KMS-11 (cell line): ENCODE data around the gene RAB19.
"Not testable (repeated sequence)": the region's sequence is repeated elsewhere in the genome, so short reads cannot be mapped to it uniquely, and the experiment has no call there.

Experiments used
- H2AFZ ChIP-seq: fragments of 200-600 bp; sonication (generic); 2 replicates; pipeline ENCODE4 v1.6.1; 2016; ENCODE audit warnings: antibody characterized with exemption, mixed run types, low read depth
- H3K27ac ChIP-seq: fragments of 200-600 bp; sonication (generic); 2 replicates; pipeline ENCODE4 v1.6.1; 2016; ENCODE audit warnings: mild to moderate bottlenecking, mixed run types
- H3K27me3 ChIP-seq: fragments of 200-600 bp; sonication (generic); 2 replicates; pipeline ENCODE4 v1.6.1; 2017; ENCODE audit warnings: mild to moderate bottlenecking, low read depth, mixed run types, moderate library complexity; ENCODE audit not compliant: insufficient read depth
- H3K36me3 ChIP-seq: fragments of 200-600 bp; sonication (generic); 2 replicates; pipeline ENCODE4 v1.6.1; 2017; ENCODE audit warnings: mild to moderate bottlenecking, mixed run types; ENCODE audit not compliant: insufficient read depth
- H3K4me1 ChIP-seq: fragments of 200-600 bp; sonication (generic); 2 replicates; pipeline ENCODE4 v1.6.1; 2016; ENCODE audit warnings: mild to moderate bottlenecking, low read depth, mixed run types; ENCODE audit not compliant: poor library complexity, severe bottlenecking
- H3K4me2 ChIP-seq: fragments of 200-600 bp; sonication (generic); 2 replicates; pipeline ENCODE4 v1.7.0; 2016; ENCODE audit warnings: mild to moderate bottlenecking, mixed run types
- H3K4me3 ChIP-seq: fragments of 200-600 bp; sonication (generic); IDR thresholded peaks from 2 replicates; pipeline ENCODE4 v1.6.1; 2017; ENCODE audit warnings: low read depth, low read length, mixed read lengths; ENCODE audit not compliant: insufficient read depth
- H3K79me2 ChIP-seq: fragments of 200-600 bp; sonication (generic); 2 replicates; pipeline ENCODE4 v1.6.1; 2016; ENCODE audit warnings: low read depth, mixed run types; ENCODE audit not compliant: insufficient read depth
- H3K9ac ChIP-seq: fragments of 200-600 bp; sonication (generic); 2 replicates; pipeline ENCODE4 v1.6.1; 2016; ENCODE audit warnings: mild to moderate bottlenecking, mixed run types
- H4K20me1 ChIP-seq: fragments of 200-600 bp; sonication (generic); 2 replicates; pipeline ENCODE4 v1.6.1; 2016; ENCODE audit warnings: mild to moderate bottlenecking, mixed run types; ENCODE audit not compliant: insufficient read depth
- TF ChIP-seq, protein P1 (sequence below): fragments of 200-600 bp; sonication (generic); conservative IDR thresholded peaks from 2 replicates; pipeline ENCODE4 v1.6.1; 2017; ENCODE audit warnings: low read depth, mild to moderate bottlenecking, antibody characterized with exemption, low read length, moderate library complexity, mixed read lengths

Gene RAB19

DNA sequence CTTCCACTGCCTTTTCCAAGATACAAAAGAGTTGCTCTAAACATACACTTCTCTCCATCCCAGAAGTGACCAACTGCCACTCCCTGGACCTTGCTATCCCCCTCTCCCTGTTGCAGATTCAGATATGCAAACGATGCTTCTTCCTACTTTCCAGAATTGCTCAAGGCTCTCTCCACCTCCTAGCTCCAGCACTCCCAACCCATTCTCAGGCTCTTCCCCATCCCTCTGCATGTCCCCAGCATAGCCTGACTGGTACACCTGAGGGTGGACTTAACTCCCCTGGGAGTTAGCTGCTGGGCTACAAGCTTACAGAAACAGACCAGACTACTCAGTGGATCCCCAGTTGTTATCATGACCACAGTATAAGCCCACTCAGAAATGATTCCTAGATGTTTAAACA is 47.9 kb downstream of the RAB19 start:
- H3K4me2 ChIP-seq = no peak overlapping the region
- H3K9ac ChIP-seq = no peak overlapping the region
- H3K27me3 ChIP-seq = no peaks in the 10 kb centered on the region
- TF ChIP-seq, protein P1, sequence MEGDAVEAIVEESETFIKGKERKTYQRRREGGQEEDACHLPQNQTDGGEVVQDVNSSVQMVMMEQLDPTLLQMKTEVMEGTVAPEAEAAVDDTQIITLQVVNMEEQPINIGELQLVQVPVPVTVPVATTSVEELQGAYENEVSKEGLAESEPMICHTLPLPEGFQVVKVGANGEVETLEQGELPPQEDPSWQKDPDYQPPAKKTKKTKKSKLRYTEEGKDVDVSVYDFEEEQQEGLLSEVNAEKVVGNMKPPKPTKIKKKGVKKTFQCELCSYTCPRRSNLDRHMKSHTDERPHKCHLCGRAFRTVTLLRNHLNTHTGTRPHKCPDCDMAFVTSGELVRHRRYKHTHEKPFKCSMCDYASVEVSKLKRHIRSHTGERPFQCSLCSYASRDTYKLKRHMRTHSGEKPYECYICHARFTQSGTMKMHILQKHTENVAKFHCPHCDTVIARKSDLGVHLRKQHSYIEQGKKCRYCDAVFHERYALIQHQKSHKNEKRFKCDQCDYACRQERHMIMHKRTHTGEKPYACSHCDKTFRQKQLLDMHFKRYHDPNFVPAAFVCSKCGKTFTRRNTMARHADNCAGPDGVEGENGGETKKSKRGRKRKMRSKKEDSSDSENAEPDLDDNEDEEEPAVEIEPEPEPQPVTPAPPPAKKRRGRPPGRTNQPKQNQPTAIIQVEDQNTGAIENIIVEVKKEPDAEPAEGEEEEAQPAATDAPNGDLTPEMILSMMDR = no peak
- peaks cover 10% of the 10 kb centered on the region for H3K4me1 ChIP-seq
- H3K79me2 ChIP-seq = no peaks in the 10 kb centered on the region
- peaks cover 3% of the 10 kb centered on the region; the same call in 1 of the 2 replicates for H3K36me3 ChIP-seq
- no peak overlapping the region for H2AFZ ChIP-seq
- H4K20me1 ChIP-seq = no peaks in the 10 kb centered on the region
- H3K27ac ChIP-seq = no peak overlapping the region
- H3K4me3 ChIP-seq = no peak overlapping the region

DNA sequence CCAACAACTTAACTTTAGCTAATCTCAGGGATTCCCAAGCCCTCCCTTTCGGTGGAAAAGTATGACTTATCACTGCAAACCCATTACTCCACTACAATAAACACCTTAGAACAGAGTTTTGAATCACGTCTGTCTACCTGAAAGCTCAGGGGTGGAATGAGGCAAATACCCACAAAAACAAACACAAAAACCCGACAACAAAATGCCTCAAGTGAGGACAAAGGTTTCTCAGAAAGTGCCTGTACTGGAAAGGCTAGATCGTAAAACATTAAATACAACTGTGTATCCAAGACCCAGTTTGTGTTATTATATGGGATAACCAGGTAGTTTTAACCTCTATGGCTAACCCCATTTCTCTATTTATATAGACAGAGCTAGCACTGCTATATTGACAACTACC is 49.4 kb downstream of the RAB19 start:
- H3K4me2 ChIP-seq = no peak overlapping the region
- no peaks in the 10 kb centered on the region for H4K20me1 ChIP-seq
- no peak overlapping the region for H3K9ac ChIP-seq
- no peak overlapping the region for H3K4me3 ChIP-seq
- H3K4me1 ChIP-seq = peaks cover 10% of the 10 kb centered on the region
- H2AFZ ChIP-seq = no peak overlapping the region
- H3K36me3 ChIP-seq = peaks cover 3% of the 10 kb centered on the region; the same call in 1 of the 2 replicates
- no peaks in the 10 kb centered on the region for H3K79me2 ChIP-seq
- TF ChIP-seq, protein P1 = no peak
- H3K27ac ChIP-seq = no peak overlapping the region
- no peaks in the 10 kb centered on the region for H3K27me3 ChIP-seq

DNA sequence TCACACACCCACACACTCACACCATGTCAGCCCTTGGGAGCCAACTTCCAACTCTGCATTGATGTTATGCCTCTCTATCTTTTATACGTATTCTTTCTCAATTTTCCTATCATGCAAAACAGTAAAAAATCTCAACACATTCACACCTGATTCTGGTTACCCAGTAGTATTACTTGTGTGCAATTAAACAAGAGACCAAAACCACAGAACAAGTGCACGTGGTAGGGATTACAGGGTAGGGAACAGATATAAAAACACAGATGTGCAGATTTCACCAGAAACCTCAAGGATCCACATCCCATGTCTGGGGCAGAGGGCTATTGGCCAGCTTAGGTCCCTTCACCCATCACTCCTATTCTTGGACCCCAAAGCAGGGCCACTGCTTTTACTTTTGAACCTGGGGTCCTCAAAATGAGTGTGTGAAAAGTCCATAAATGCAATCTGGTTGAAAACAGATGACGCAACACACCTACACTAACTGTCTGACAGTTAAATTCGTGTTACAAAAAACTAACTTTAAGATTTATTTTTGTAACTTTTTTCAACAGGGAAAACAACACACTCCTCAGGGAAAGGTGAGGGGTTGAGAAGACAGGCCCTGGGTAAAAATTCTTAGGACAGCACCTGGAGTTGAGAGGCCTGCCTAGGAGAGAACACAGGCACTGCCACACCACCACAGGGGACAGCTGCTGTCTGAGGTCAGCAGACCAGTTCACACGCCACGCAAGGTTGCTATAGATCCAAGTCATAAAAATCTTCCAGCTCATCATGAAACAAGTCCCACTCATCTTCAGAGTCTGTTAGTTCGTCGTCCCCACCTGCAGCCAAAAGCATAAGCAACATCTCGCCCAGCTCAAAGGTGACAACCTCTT is 50.2 kb downstream of the RAB19 start:
- H3K27ac ChIP-seq, H3K36me3 ChIP-seq, H3K4me1 ChIP-seq, H3K27me3 ChIP-seq, H3K4me3 ChIP-seq, H3K9ac ChIP-seq, H4K20me1 ChIP-seq, H3K79me2 ChIP-seq, H2AFZ ChIP-seq, H3K4me2 ChIP-seq: not testable (repeated sequence)

DNA sequence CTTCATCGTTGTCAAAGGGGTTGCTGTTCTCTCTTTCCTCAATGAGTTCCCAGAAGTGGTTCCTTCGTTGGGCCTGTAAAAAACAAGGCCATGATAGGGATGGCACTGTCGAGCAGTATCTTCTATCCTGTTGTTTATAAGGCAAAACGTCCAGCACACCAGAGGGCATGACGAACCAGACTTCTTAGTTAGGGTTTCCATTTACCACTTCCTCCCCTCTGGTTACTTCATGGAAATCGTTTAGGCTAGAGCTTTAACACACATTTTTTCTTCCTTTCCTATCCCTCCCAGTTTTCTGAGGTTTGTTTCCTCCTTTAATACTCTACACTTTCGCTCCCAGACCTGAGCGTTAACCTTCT is 50.8 kb downstream of the RAB19 start:
- H3K9ac ChIP-seq = no peak overlapping the region
- no peak overlapping the region for H3K4me2 ChIP-seq
- no peak overlapping the region for H3K27ac ChIP-seq
- peaks cover 10% of the 10 kb centered on the region for H3K4me1 ChIP-seq
- H3K4me3 ChIP-seq = no peak overlapping the region
- H3K27me3 ChIP-seq = no peaks in the 10 kb centered on the region
- peaks cover 3% of the 10 kb centered on the region; the same call in 1 of the 2 replicates for H3K36me3 ChIP-seq
- no peaks in the 10 kb centered on the region for H3K79me2 ChIP-seq
- H4K20me1 ChIP-seq = no peaks in the 10 kb centered on the region
- TF ChIP-seq, protein P1 = no peak
- H2AFZ ChIP-seq = no peak overlapping the region

DNA sequence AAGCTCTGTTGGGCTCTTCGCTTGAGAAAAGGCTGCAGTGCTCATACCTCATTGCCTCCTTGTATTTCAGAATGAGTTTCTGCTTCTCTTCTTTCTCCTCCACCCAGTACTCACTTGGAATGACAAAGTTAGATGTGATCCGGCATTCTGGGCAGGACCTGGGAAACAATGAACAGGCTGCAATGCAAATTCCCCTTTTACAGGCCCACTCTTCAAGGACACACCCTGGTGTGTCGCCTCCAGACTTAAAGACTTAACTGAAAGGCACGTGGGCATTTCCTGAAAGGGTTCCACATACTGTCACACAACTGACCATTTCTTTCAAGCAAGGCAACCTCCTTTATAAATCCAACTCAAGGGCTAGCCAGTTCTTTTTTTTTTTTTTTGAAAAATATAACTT is 51.9 kb downstream of the RAB19 start:
- Histone ChIP-seq H3K4me3 (no peak overlapping the region), H3K27ac (no peak overlapping the region), H4K20me1 (no peaks in the 10 kb centered on the region), H3K4me1 (peaks cover 10% of the 10 kb centered on the region), H3K27me3 (no peaks in the 10 kb centered on the region), H3K79me2 (no peaks in the 10 kb centered on the region), H3K4me2 (no peak overlapping the region), H2AFZ (no peak overlapping the region), H3K9ac (no peak overlapping the region), H3K36me3 (peaks cover 3% of the 10 kb centered on the region; the same call in 1 of the 2 replicates)
- TF ChIP-seq, protein P1 = no peak
